ENCODE measurements around the gene CIZ1. TPM values are rescaled to one million over a fixed set of nuclear protein-coding genes. Genes with fewer than 3 reads are reported as not detected.

Gene CIZ1
- total and polyA plus RNA-seq, 10 of the 15 experiments (the other 5 are each of a cell fraction or from before 2014, with no cell fraction given), result 1.8 to 91.6 (median 35.4) TPM

DNA sequence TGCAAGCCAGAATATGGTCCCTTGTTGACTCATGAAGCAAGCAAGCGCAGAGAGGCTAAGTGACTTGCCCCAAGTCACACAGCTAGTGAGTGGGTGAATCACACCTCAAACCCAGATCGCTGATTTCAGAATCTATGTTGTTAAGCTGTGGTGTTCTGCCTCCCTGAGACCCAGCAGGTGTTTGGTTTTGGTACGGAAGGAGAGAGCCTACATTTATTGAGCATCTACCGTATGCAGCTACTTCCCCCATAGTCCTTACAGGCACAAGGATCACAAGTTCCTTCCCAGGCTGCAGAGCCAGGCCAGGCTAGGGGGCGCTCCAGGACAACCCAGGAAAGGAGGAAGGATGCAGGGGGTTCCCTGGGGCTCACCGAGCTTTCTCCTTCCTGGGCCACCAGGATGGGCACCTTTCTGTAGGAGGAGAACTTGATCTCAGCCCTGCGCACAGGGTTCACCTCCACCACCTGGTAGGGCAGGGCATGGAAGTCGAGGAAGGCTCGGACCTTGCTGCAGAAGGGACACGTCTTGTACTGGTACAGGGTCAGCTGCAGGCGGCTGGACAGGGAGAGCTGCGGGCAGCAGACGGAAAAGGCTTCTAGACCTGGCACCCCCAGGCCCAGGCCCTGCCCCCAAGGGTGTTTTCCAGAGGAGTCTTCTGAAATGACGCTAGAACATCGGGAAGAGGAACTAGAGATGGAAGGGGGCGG lies 66.3 kb downstream of the CIZ1 start (continued):
- peak; percentile 57; the same call in 1 of the 2 replicates for TF ChIP-seq SIN3A (IDR thresholded peaks at IDR 0.05; ENCODE audit: low read depth, low read length)
- peak; percentile 48 to 61; a peak in 3 of 4 replicates for TF ChIP-seq IKZF2 (IDR thresholded peaks at IDR 0.05)
- no peak for TF ChIP-seq RELA (IDR thresholded peaks at IDR 0.05; ENCODE audit: borderline replicate concordance, partially characterized antibody)
- peak; percentile 26; the same call in 1 of the 2 replicates for TF ChIP-seq RB1 (IDR thresholded peaks at IDR 0.05; ENCODE audit: borderline replicate concordance)
- TF ChIP-seq PBX3 (IDR thresholded peaks at IDR 0.05; ENCODE audit: insufficient replicate concordance, low read depth, low read length), result no peak
- TF ChIP-seq MEF2B (IDR thresholded peaks at IDR 0.05; ENCODE audit: partially characterized antibody, poor library complexity, severe bottlenecking), result no peak
- TF ChIP-seq YY1 (IDR thresholded peaks at IDR 0.05; ENCODE audit: low read depth, low read length), result no peak
- TF ChIP-seq LARP7 (IDR thresholded peaks at IDR 0.05), result no peak
- TF ChIP-seq POU2F2 (IDR thresholded peaks at IDR 0.05; ENCODE audit: borderline replicate concordance, low read depth, low read length), result no peak
- TF ChIP-seq CTCF (IDR thresholded peaks at IDR 0.05 in 2 of 3, conservative IDR thresholded peaks at IDR 0.05 in 1 of 3; ENCODE audit: control insufficient read depth in 2 of 3, extremely low read depth in 1 of 3, insufficient read depth in 1 of 3, low read depth in 3 of 3, low read length in 3 of 3), result peak; percentile 81 to 92 (median 85)
- TF ChIP-seq SMC3 (IDR thresholded peaks at IDR 0.05; ENCODE audit: borderline replicate concordance, low read length), result peak; percentile 43; the same call in 1 of the 2 replicates
- TF ChIP-seq NBN (IDR thresholded peaks at IDR 0.05), result peak; percentile 14; the same call in 1 of the 2 replicates
- TF ChIP-seq, protein P1, sequence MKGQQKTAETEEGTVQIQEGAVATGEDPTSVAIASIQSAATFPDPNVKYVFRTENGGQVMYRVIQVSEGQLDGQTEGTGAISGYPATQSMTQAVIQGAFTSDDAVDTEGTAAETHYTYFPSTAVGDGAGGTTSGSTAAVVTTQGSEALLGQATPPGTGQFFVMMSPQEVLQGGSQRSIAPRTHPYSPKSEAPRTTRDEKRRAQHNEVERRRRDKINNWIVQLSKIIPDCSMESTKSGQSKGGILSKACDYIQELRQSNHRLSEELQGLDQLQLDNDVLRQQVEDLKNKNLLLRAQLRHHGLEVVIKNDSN (IDR thresholded peaks at IDR 0.05; ENCODE audit: borderline replicate concordance, extremely low read length, insufficient read depth, low read depth, low read length), result no peak
- no peak for TF ChIP-seq MYC (IDR thresholded peaks at IDR 0.05; ENCODE audit: insufficient read depth, insufficient read length, insufficient replicate concordance, low read length, severe bottlenecking)
- no peak for TF ChIP-seq RCOR1 (conservative IDR thresholded peaks at IDR 0.05; ENCODE audit: low read depth, low read length)
- TF ChIP-seq EP300 (IDR thresholded peaks at IDR 0.05; ENCODE audit: borderline replicate concordance in 1 of 2, control insufficient read depth in 1 of 2, low read depth in 2 of 2, low read length in 2 of 2), result 0 out of 4 replicates have a peak, but pooled peaks of 1 of the 2 experiments have one; percentile 35
- TF ChIP-seq WRNIP1 (IDR thresholded peaks at IDR 0.05; ENCODE audit: borderline replicate concordance, low read depth, low read length), result no peak
- peak; percentile 73 for TF ChIP-seq IKZF1 (conservative IDR thresholded peaks at IDR 0.05)
- no peak for TF ChIP-seq ZBTB4 (CRISPR knock-in tag; IDR thresholded peaks at IDR 0.05)
- no peak for TF ChIP-seq HDAC2 (IDR thresholded peaks at IDR 0.05)
- no peak for TF ChIP-seq TBL1XR1 (IDR thresholded peaks at IDR 0.05; ENCODE audit: low read depth, low read length)
- peak; percentile 39; the same call in 1 of the 2 replicates for TF ChIP-seq ZNF217 (IDR thresholded peaks at IDR 0.05)
